ENCODE results near the gene TMEM170B. TPM values are rescaled to one million over a fixed set of nuclear protein-coding genes. Genes with fewer than 3 reads are reported as not detected.

TMEM170B gene
- total RNA-seq, 1 donor from 2014 or later, result 3.7 TPM

- Mint-ChIP-seq H3K9me3 (ENCODE audit: unreplicated experiment) (no peaks in the 10 kb centered on the region), H3K27me3 (ENCODE audit: unreplicated experiment) (peaks cover 24% of the 10 kb centered on the region), H3K36me3 (ENCODE audit: unreplicated experiment) (no peaks in the 10 kb centered on the region), H3K27ac (ENCODE audit: unreplicated experiment) (no peak overlapping the region), H3K4me3 (ENCODE audit: unreplicated experiment) (no peak overlapping the region), H3K4me1 (ENCODE audit: unreplicated experiment) (no peaks in the 10 kb centered on the region)
- DNase-seq (ENCODE audit: extremely low spot score, unreplicated experiment), result no peak
- TF ChIP-seq, protein P1, sequence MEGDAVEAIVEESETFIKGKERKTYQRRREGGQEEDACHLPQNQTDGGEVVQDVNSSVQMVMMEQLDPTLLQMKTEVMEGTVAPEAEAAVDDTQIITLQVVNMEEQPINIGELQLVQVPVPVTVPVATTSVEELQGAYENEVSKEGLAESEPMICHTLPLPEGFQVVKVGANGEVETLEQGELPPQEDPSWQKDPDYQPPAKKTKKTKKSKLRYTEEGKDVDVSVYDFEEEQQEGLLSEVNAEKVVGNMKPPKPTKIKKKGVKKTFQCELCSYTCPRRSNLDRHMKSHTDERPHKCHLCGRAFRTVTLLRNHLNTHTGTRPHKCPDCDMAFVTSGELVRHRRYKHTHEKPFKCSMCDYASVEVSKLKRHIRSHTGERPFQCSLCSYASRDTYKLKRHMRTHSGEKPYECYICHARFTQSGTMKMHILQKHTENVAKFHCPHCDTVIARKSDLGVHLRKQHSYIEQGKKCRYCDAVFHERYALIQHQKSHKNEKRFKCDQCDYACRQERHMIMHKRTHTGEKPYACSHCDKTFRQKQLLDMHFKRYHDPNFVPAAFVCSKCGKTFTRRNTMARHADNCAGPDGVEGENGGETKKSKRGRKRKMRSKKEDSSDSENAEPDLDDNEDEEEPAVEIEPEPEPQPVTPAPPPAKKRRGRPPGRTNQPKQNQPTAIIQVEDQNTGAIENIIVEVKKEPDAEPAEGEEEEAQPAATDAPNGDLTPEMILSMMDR (IDR thresholded peaks at IDR 0.05), result no peak
Measured at GRCh38 chr6:11528996-11529395, 8.6 kb upstream of the TMEM170B start.

- no peaks in the 10 kb centered on the region for H3K36me3 Mint-ChIP-seq (ENCODE audit: unreplicated experiment)
- TF ChIP-seq, protein P1 (IDR thresholded peaks at IDR 0.05), result no peak
- H3K27me3 Mint-ChIP-seq (ENCODE audit: unreplicated experiment), result peaks cover 42% of the 10 kb centered on the region
- no peaks in the 10 kb centered on the region for H3K9me3 Mint-ChIP-seq (ENCODE audit: unreplicated experiment)
- no peak overlapping the region for H3K4me3 Mint-ChIP-seq (ENCODE audit: unreplicated experiment)
- DNase-seq (ENCODE audit: extremely low spot score, unreplicated experiment), result no peak
- H3K4me1 Mint-ChIP-seq (ENCODE audit: unreplicated experiment), result peaks cover 4% of the 10 kb centered on the region
- H3K27ac Mint-ChIP-seq (ENCODE audit: unreplicated experiment), result no peak overlapping the region
Measured at GRCh38 chr6:11532097-11532496, 5.5 kb upstream of the TMEM170B start.

- Mint-ChIP-seq H3K36me3 (ENCODE audit: unreplicated experiment) (no peaks in the 10 kb centered on the region), H3K27ac (ENCODE audit: unreplicated experiment) (no peak overlapping the region), H3K27me3 (ENCODE audit: unreplicated experiment) (peaks cover 42% of the 10 kb centered on the region), H3K9me3 (ENCODE audit: unreplicated experiment) (no peaks in the 10 kb centered on the region), H3K4me1 (ENCODE audit: unreplicated experiment) (peaks cover 8% of the 10 kb centered on the region), H3K4me3 (ENCODE audit: unreplicated experiment) (no peak overlapping the region)
- no peak for DNase-seq (ENCODE audit: extremely low spot score, unreplicated experiment)
- TF ChIP-seq, protein P1 (IDR thresholded peaks at IDR 0.05), result no peak
Measured at GRCh38 chr6:11534561-11534960, 3.0 kb upstream of the TMEM170B start.

GRCh38 chr6:11535801-11536230, 1.7 kb upstream of the TMEM170B start:
- H3K27ac Mint-ChIP-seq (ENCODE audit: unreplicated experiment), result no peak overlapping the region
- peaks cover 8% of the 10 kb centered on the region for H3K4me1 Mint-ChIP-seq (ENCODE audit: unreplicated experiment)
- peak overlapping the region; percentile 11 for H3K4me3 Mint-ChIP-seq (ENCODE audit: unreplicated experiment)
- TF ChIP-seq, protein P1 (IDR thresholded peaks at IDR 0.05), result no peak
- H3K36me3 Mint-ChIP-seq (ENCODE audit: unreplicated experiment), result no peaks in the 10 kb centered on the region
- H3K27me3 Mint-ChIP-seq (ENCODE audit: unreplicated experiment), result peaks cover 38% of the 10 kb centered on the region
- no peak for DNase-seq (ENCODE audit: extremely low spot score, unreplicated experiment)
- no peaks in the 10 kb centered on the region for H3K9me3 Mint-ChIP-seq (ENCODE audit: unreplicated experiment)

GRCh38 chr6:11536795-11537194, 754 bp upstream of the TMEM170B start:
- no peaks in the 10 kb centered on the region for H3K36me3 Mint-ChIP-seq (ENCODE audit: unreplicated experiment)
- peak overlapping the region; percentile 44 for H3K27ac Mint-ChIP-seq (ENCODE audit: unreplicated experiment)
- no peak for DNase-seq (ENCODE audit: extremely low spot score, unreplicated experiment)
- H3K9me3 Mint-ChIP-seq (ENCODE audit: unreplicated experiment), result no peaks in the 10 kb centered on the region
- peaks cover 31% of the 10 kb centered on the region for H3K27me3 Mint-ChIP-seq (ENCODE audit: unreplicated experiment)
- TF ChIP-seq, protein P1 (IDR thresholded peaks at IDR 0.05), result no peak
- H3K4me1 Mint-ChIP-seq (ENCODE audit: unreplicated experiment), result peaks cover 8% of the 10 kb centered on the region
- H3K4me3 Mint-ChIP-seq (ENCODE audit: unreplicated experiment), result peak overlapping the region; percentile 74

All from osteocyte (in vitro differentiated cells).